Stimulated activated effector memory CD8-positive, alpha-beta T cell treated with anti-CD3 and anti-CD28 coated beads, Interleukin-12 subunit alpha, Interleukin-12 subunit beta, amount 100 ng/mL, for 72 hours (primary cell): ENCODE measurements around the gene UBE3B.
"Not testable (repeated sequence)": the region's sequence is repeated elsewhere in the genome, so short reads cannot be mapped to it uniquely, and the experiment has no call there.

Experiments
- ATAC-seq: fragments of 150-1000 bp; cut with Tn5 transposase; 2 replicates; pipeline ENCODE4 v1.10.0; 2021
- DNase-seq, 2 donors: peaks; one replicate each; pipeline ENCODE4 v3.0.0; 2021 to 2022; ENCODE audit warnings: low spot score in 2 of 2
- H3K27ac Mint-ChIP-seq: one replicate; pipeline ENCODE4 v1.8.0; 2022; ENCODE audit warnings: mild to moderate bottlenecking, mixed read lengths
- H3K36me3 Mint-ChIP-seq: one replicate; pipeline ENCODE4 v1.8.0; 2022; ENCODE audit warnings: mild to moderate bottlenecking, mixed read lengths
- H3K4me1 Mint-ChIP-seq: one replicate; pipeline ENCODE4 v1.8.0; 2022; ENCODE audit warnings: mixed read lengths
- H3K4me3 Mint-ChIP-seq: one replicate; pipeline ENCODE4 v1.8.0; 2022; ENCODE audit warnings: mild to moderate bottlenecking, mixed read lengths
- H3K9me3 Mint-ChIP-seq: one replicate; pipeline ENCODE4 v1.8.0; 2022; ENCODE audit warnings: mixed read lengths

Gene UBE3B

GRCh38 chr12:109461049-109461845 lies 16.2 kb upstream of the UBE3B start:
- Mint-ChIP-seq H3K9me3 (no peaks in the 10 kb centered on the region), H3K4me3 (no peak overlapping the region), H3K27ac (peak overlapping the region; percentile 89), H3K36me3 (peaks cover 35% of the 10 kb centered on the region), H3K4me1 (peaks cover 73% of the 10 kb centered on the region)
- DNase-seq (no peak), ATAC-seq (peak; percentile 25)

GRCh38 chr12:109461846-109462756 lies 15.3 kb upstream of the UBE3B start:
- Mint-ChIP-seq H3K4me3 (no peak overlapping the region), H3K4me1 (peaks cover 75% of the 10 kb centered on the region), H3K27ac (peak overlapping the region; percentile 89), H3K36me3 (peaks cover 27% of the 10 kb centered on the region), H3K9me3 (no peaks in the 10 kb centered on the region)
- DNase-seq (no peak), ATAC-seq (no peak)

GRCh38 chr12:109462868-109463692 lies 14.4 kb upstream of the UBE3B start:
- Mint-ChIP-seq H3K4me1 (peaks cover 67% of the 10 kb centered on the region), H3K27ac (peak overlapping the region; percentile 89), H3K9me3 (no peaks in the 10 kb centered on the region), H3K4me3 (no peak overlapping the region), H3K36me3 (peaks cover 24% of the 10 kb centered on the region)
- ATAC-seq (no peak), DNase-seq (no peak)

GRCh38 chr12:109463756-109464155 lies 13.7 kb upstream of the UBE3B start:
- ATAC-seq (no peak), DNase-seq (no peak)
- H3K9me3 Mint-ChIP-seq = no peaks in the 10 kb centered on the region
- H3K4me3 Mint-ChIP-seq = no peak overlapping the region
- H3K4me1 Mint-ChIP-seq = peaks cover 60% of the 10 kb centered on the region
- H3K27ac Mint-ChIP-seq = peak overlapping the region; percentile 89
- peaks cover 26% of the 10 kb centered on the region for H3K36me3 Mint-ChIP-seq

GRCh38 chr12:109464642-109465351 lies 12.6 kb upstream of the UBE3B start:
- ATAC-seq = no peak
- peak overlapping the region; percentile 54 for H3K27ac Mint-ChIP-seq
- H3K36me3 Mint-ChIP-seq = peaks cover 25% of the 10 kb centered on the region
- no peak overlapping the region for H3K4me3 Mint-ChIP-seq
- DNase-seq = no peak
- H3K9me3 Mint-ChIP-seq = no peaks in the 10 kb centered on the region
- H3K4me1 Mint-ChIP-seq = peaks cover 53% of the 10 kb centered on the region

GRCh38 chr12:109466305-109466704 lies 11.1 kb upstream of the UBE3B start:
- no peak overlapping the region for H3K4me3 Mint-ChIP-seq
- no peaks in the 10 kb centered on the region for H3K9me3 Mint-ChIP-seq
- H3K27ac Mint-ChIP-seq = no peak overlapping the region
- DNase-seq (no peak), ATAC-seq (no peak)
- H3K36me3 Mint-ChIP-seq = peaks cover 24% of the 10 kb centered on the region
- H3K4me1 Mint-ChIP-seq = peaks cover 61% of the 10 kb centered on the region

GRCh38 chr12:109466821-109467220 lies 10.6 kb upstream of the UBE3B start:
- Mint-ChIP-seq H3K9me3 (no peaks in the 10 kb centered on the region), H3K4me1 (peaks cover 56% of the 10 kb centered on the region), H3K36me3 (peaks cover 24% of the 10 kb centered on the region), H3K27ac (no peak overlapping the region), H3K4me3 (no peak overlapping the region)
- ATAC-seq (no peak), DNase-seq (no peak)

- Mint-ChIP-seq H3K4me3 (no peak overlapping the region), H3K27ac (no peak overlapping the region), H3K4me1 (peaks cover 49% of the 10 kb centered on the region), H3K9me3 (no peaks in the 10 kb centered on the region), H3K36me3 (peaks cover 24% of the 10 kb centered on the region)
- ATAC-seq (no peak), DNase-seq (no peak)
Observed at GRCh38 chr12:109467978-109468676, 9.3 kb upstream of the UBE3B start.

GRCh38 chr12:109469517-109469916 lies 7.9 kb upstream of the UBE3B start:
- H3K36me3 Mint-ChIP-seq = peaks cover 24% of the 10 kb centered on the region
- DNase-seq (no peak), ATAC-seq (no peak)
- H3K4me3 Mint-ChIP-seq = no peak overlapping the region
- H3K9me3 Mint-ChIP-seq = no peaks in the 10 kb centered on the region
- H3K4me1 Mint-ChIP-seq = peaks cover 40% of the 10 kb centered on the region
- H3K27ac Mint-ChIP-seq = no peak overlapping the region

- Mint-ChIP-seq H3K36me3 (peaks cover 31% of the 10 kb centered on the region), H3K27ac (no peak overlapping the region), H3K9me3 (no peaks in the 10 kb centered on the region), H3K4me3 (no peak overlapping the region), H3K4me1 (peaks cover 44% of the 10 kb centered on the region)
- no peak for ATAC-seq
- no peak for DNase-seq
Observed at GRCh38 chr12:109473006-109473405, 4.4 kb upstream of the UBE3B start.

- not testable (repeated sequence) for H3K4me3 Mint-ChIP-seq, DNase-seq, H3K27ac Mint-ChIP-seq, H3K9me3 Mint-ChIP-seq, ATAC-seq
- Mint-ChIP-seq H3K4me1 (peaks cover 44% of the 10 kb centered on the region), H3K36me3 (peaks cover 29% of the 10 kb centered on the region)
Observed at GRCh38 chr12:109473526-109474270, 3.7 kb upstream of the UBE3B start.

GRCh38 chr12:109475121-109475520 lies 2.3 kb upstream of the UBE3B start:
- Mint-ChIP-seq H3K27ac (no peak overlapping the region), H3K4me3 (no peak overlapping the region), H3K9me3 (no peaks in the 10 kb centered on the region), H3K36me3 (peaks cover 18% of the 10 kb centered on the region), H3K4me1 (peaks cover 51% of the 10 kb centered on the region)
- ATAC-seq (no peak), DNase-seq (no peak)

- DNase-seq (no peak), ATAC-seq (no peak)
- peaks cover 41% of the 10 kb centered on the region for H3K4me1 Mint-ChIP-seq
- H3K27ac Mint-ChIP-seq = peak overlapping the region; percentile 100
- H3K9me3 Mint-ChIP-seq = no peaks in the 10 kb centered on the region
- H3K4me3 Mint-ChIP-seq = peak overlapping the region; percentile 100
- peaks cover 18% of the 10 kb centered on the region for H3K36me3 Mint-ChIP-seq
Observed at GRCh38 chr12:109475993-109476806, 1.2 kb upstream of the UBE3B start.
